PFSK-1 (cell line): ENCODE measurements around the gene MCHR1.

Experiments
- POLR2AphosphoS5 ChIP-seq: IDR thresholded peaks from 2 replicates; pipeline ENCODE4 v1.6.1; 2012; ENCODE audit warnings: low read depth, mild to moderate bottlenecking, control low read depth, low read length, moderate library complexity
- REST ChIP-seq, 2 experiments: IDR thresholded peaks; 2 replicates each; pipeline versions ENCODE4 v1.6.1 to v1.8.0; 2011 to 2012; ENCODE audit warnings: low read depth in 2 of 2, low read length in 2 of 2, control low read depth in 1 of 2, inconsistent platforms in 1 of 2, mild to moderate bottlenecking in 1 of 2, moderate library complexity in 1 of 2; ENCODE audit not compliant: insufficient read depth in 1 of 2
- TAF1 ChIP-seq: IDR thresholded peaks from 2 replicates; pipeline ENCODE4 v1.6.1; 2012; ENCODE audit warnings: low read length, control low read depth, borderline replicate concordance; ENCODE audit not compliant: insufficient read depth

- TF ChIP-seq REST (IDR thresholded peaks at IDR 0.05; ENCODE audit: insufficient read depth in 1 of 2, low read depth in 2 of 2, low read length in 2 of 2): no peak
- no peak for TF ChIP-seq TAF1
- no peak for TF ChIP-seq POLR2AphosphoS5
These were observed 8.4 kb downstream of the MCHR1 start for GRCh38 chr22:40687706-40688105.
